Trophoblast cell (in vitro differentiated cells and primary cell): ENCODE data around the gene PPARG.
"Not testable (repeated sequence)": the region's sequence is repeated elsewhere in the genome, so short reads cannot be mapped to it uniquely, and the experiment has no call there.

Experiments
- DNase-seq, 2 donors: peaks; one replicate each; pipeline ENCODE4 v3.0.0-alpha.2; 2016
- H2AFZ ChIP-seq: 2 replicates; pipeline ENCODE4 v1.6.1; 2013; ENCODE audit warnings: low read length, moderate library complexity, mild to moderate bottlenecking; ENCODE audit not compliant: insufficient read depth, poor library complexity
- H2AK5ac ChIP-seq: 2 replicates; pipeline ENCODE4 v1.6.1; 2013; ENCODE audit warnings: mild to moderate bottlenecking, low read length
- H2BK120ac ChIP-seq: 2 replicates; pipeline ENCODE4 v1.6.1; 2013; ENCODE audit warnings: low read length, mild to moderate bottlenecking, moderate library complexity; ENCODE audit not compliant: insufficient read depth, poor library complexity
- H2BK12ac ChIP-seq: 2 replicates; pipeline ENCODE4 v1.6.1; 2013; ENCODE audit warnings: mild to moderate bottlenecking, low read length, moderate library complexity
- H2BK5ac ChIP-seq: 2 replicates; pipeline ENCODE4 v1.6.1; 2013; ENCODE audit warnings: low read length, low read depth, moderate library complexity, mild to moderate bottlenecking; ENCODE audit not compliant: poor library complexity
- H3K14ac ChIP-seq: 2 replicates; pipeline ENCODE4 v1.6.1; 2013; ENCODE audit warnings: mild to moderate bottlenecking, low read length
- H3K18ac ChIP-seq: 2 replicates; pipeline ENCODE4 v1.6.1; 2013; ENCODE audit warnings: mild to moderate bottlenecking, low read length
- H3K23ac ChIP-seq: 2 replicates; pipeline ENCODE4 v1.6.1; 2013; ENCODE audit warnings: low read length
- H3K27ac ChIP-seq: 2 replicates; pipeline ENCODE4 v1.5.1; 2013; ENCODE audit warnings: low read depth, mild to moderate bottlenecking, inconsistent platforms, low read length, moderate library complexity
- H3K27me3 ChIP-seq: 2 replicates; pipeline ENCODE4 v1.6.1; 2013; ENCODE audit warnings: inconsistent platforms, mild to moderate bottlenecking, low read length, moderate library complexity; ENCODE audit not compliant: insufficient read depth
- H3K36me3 ChIP-seq, 2 experiments: 1 replicate in 1 of 2; 2 replicates in 1 of 2; pipeline ENCODE4 v1.6.1; 2013; ENCODE audit warnings: low read length in 2 of 2, mild to moderate bottlenecking in 2 of 2, moderate library complexity in 1 of 2; ENCODE audit not compliant: insufficient read depth in 2 of 2, control insufficient read depth in 1 of 2
- H3K4ac ChIP-seq: 2 replicates; pipeline ENCODE4 v1.6.1; 2013; ENCODE audit warnings: low read depth, mild to moderate bottlenecking, low read length, moderate library complexity
- H3K4me1 ChIP-seq, 2 experiments: 1 replicate in 1 of 2; 2 replicates in 1 of 2; pipeline ENCODE4 v1.6.1; 2013; ENCODE audit warnings: low read length in 2 of 2, mild to moderate bottlenecking in 2 of 2, moderate library complexity in 1 of 2; ENCODE audit not compliant: insufficient read depth in 2 of 2, control insufficient read depth in 1 of 2
- H3K4me2 ChIP-seq: 2 replicates; pipeline ENCODE4 v1.6.1; 2013; ENCODE audit warnings: inconsistent platforms, mild to moderate bottlenecking, low read length, moderate library complexity
- H3K4me3 ChIP-seq: 2 replicates; pipeline ENCODE4 v1.5.1; 2013; ENCODE audit warnings: mild to moderate bottlenecking, low read depth, low read length, inconsistent platforms
- H3K79me1 ChIP-seq: one replicate; pipeline ENCODE4 v1.6.1; 2013; ENCODE audit warnings: low read length
- H3K79me2 ChIP-seq: 2 replicates; pipeline ENCODE4 v1.6.1; 2013; ENCODE audit warnings: low read length, mild to moderate bottlenecking; ENCODE audit not compliant: control insufficient read depth, insufficient read depth, poor library complexity
- H3K9ac ChIP-seq: 2 replicates; pipeline ENCODE4 v1.6.1; 2013; ENCODE audit warnings: mild to moderate bottlenecking, low read length
- H3K9me3 ChIP-seq: 2 replicates; pipeline ENCODE4 v1.6.1; 2013; ENCODE audit warnings: low read depth, mild to moderate bottlenecking, control low read depth, inconsistent platforms, low read length; ENCODE audit not compliant: insufficient read depth
- H4K12ac ChIP-seq: 2 replicates; pipeline ENCODE4 v1.6.1; 2013; ENCODE audit warnings: low read depth, mild to moderate bottlenecking, low read length, moderate library complexity
- H4K8ac ChIP-seq: 2 replicates; pipeline ENCODE4 v1.6.1; 2013; ENCODE audit warnings: low read depth, mild to moderate bottlenecking, low read length, moderate library complexity
- H4K91ac ChIP-seq: one replicate; pipeline ENCODE4 v1.6.1; 2013; ENCODE audit warnings: low read depth, mild to moderate bottlenecking, low read length, moderate library complexity
- WGBS: extraction: QIAGEN DNeasy Blood & Tissue Kit; methylation state at CpG from one replicate; pipeline ENCODE4 v1.1.7; 2013; ENCODE audit warnings: missing lambda C conversion rate; ENCODE audit not compliant: insufficient read length, insufficient coverage; ENCODE audit errors: extremely low coverage; 5-methylcytosine and 5-hydroxymethylcytosine counted together

Gene PPARG

DNA sequence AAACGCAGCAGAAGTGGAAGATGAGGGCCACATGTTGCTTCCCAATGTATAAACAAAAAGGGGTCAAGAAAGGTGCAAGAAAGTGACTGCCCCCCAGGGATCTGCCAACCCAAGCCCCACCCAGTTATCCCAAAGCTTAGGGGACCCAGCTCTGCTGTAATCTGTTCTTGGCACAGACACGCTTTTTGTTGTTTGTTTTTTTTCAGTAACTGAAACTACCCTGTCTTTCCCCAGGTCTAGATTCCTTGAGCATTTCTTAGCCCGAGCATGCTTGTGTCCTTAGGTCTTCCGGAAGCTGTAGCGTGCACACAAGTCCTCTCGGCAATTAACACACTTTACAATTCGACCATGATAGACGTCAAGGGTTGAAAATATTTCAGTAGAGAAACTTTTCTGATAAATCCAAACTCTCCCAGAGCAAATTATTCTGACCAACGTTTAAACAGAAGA lies 8.5 kb upstream of the PPARG start:
- Histone ChIP-seq H3K4ac (no peak overlapping the region), H4K91ac (no peak overlapping the region), H3K9ac (no peak overlapping the region), H3K4me2 (no peak overlapping the region), H3K9me3 (no peaks in the 10 kb centered on the region), H3K27ac (no peak overlapping the region), H3K4me3 (no peak overlapping the region), H3K23ac (no peak overlapping the region), H3K27me3 (no peaks in the 10 kb centered on the region), H2BK12ac (no peak overlapping the region), H2BK5ac (no peak overlapping the region), H3K18ac (no peak overlapping the region), H4K12ac (no peak overlapping the region), H3K79me1 (no peaks in the 10 kb centered on the region), H3K36me3 (peaks cover 0 to 1% of the 10 kb centered on the region in 2 experiments), H3K4me1 (no peaks in the 10 kb centered on the region), H2AK5ac (no peak overlapping the region), H2BK120ac (no peak overlapping the region), H2AFZ (no peak overlapping the region), H3K14ac (no peak overlapping the region), H4K8ac (no peak overlapping the region), H3K79me2 (no peaks in the 10 kb centered on the region)
- DNase-seq: peak; percentile 22 to 52
- no CpG with 5 or more reads among the region's 9 CpGs for WGBS

DNA sequence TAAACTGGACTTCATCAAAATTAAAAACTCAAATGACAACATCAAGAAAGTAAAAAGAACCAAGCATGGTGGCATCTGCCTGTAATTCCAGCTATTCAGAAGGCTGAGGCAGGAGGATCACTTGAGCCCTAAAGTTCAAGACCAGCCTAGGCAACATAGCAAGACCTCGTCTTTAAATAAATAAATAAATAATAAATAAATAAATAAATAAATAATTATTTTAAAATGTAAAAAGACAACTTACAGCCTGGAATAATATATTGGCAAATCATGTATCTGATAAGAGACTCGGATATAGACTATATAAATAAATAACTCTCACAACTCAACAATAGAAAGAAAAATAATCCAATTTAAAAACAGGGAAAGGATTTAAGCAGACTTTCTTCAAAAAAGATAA lies 4.3 kb upstream of the PPARG start:
- Histone ChIP-seq H3K23ac (no peak overlapping the region), H3K4me3 (no peak overlapping the region), H3K9me3 (no peaks in the 10 kb centered on the region), H3K9ac (no peak overlapping the region), H2AFZ (no peak overlapping the region), H3K27me3 (no peaks in the 10 kb centered on the region), H2BK5ac (no peak overlapping the region), H3K4me1 (peaks cover 4% of the 10 kb centered on the region in 2 experiments), H3K36me3 (peaks cover 0 to 1% of the 10 kb centered on the region in 2 experiments), H2AK5ac (no peak overlapping the region), H3K4ac (no peak overlapping the region), H3K79me2 (peaks cover 12% of the 10 kb centered on the region), H3K27ac (no peak overlapping the region), H4K12ac (no peak overlapping the region), H4K91ac (no peak overlapping the region), H3K18ac (no peak overlapping the region), H4K8ac (no peak overlapping the region), H3K14ac (no peak overlapping the region), H2BK120ac (no peak overlapping the region), H2BK12ac (no peak overlapping the region), H3K79me1 (peaks cover 17% of the 10 kb centered on the region), H3K4me2 (no peak overlapping the region)
- no peak for DNase-seq
- no CpG with 5 or more reads among the region's 2 CpGs for WGBS

DNA sequence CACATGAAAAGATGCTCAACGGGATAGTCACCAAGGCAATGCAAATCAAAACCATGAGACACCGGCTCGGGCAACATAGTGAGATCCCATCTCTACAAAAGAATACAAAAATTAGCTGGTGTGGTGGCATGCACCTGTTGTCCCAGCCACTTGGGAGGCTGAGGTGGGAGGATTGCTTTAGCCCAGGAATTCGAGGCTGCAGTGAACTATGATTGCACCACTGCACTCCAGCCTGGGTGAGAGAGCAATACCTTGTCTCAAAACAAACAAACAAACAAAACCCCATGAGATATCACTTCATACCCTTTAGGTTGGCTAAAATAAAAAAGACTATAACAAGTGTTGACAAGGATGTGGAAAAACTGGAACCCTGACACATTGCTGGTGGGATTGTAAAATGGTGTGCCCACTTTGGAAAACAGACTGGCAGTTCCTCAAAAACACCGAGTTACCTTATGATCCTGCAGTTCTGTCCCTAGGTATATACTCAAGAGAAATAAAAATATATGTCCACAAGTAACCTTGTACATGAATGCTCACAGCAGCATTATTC lies 3.8 kb upstream of the PPARG start:
- peaks cover 17% of the 10 kb centered on the region for H3K79me1 ChIP-seq
- no peak overlapping the region for H3K14ac ChIP-seq
- no peak overlapping the region for H3K9ac ChIP-seq
- peaks cover 12% of the 10 kb centered on the region for H3K79me2 ChIP-seq
- H2BK5ac ChIP-seq: no peak overlapping the region
- H3K4me2 ChIP-seq: no peak overlapping the region
- no peak overlapping the region for H2AFZ ChIP-seq
- H3K9me3 ChIP-seq: no peaks in the 10 kb centered on the region
- H4K12ac ChIP-seq: no peak overlapping the region
- H3K27me3 ChIP-seq: no peaks in the 10 kb centered on the region
- H3K36me3 ChIP-seq: peaks cover 0 to 1% of the 10 kb centered on the region in 2 experiments
- H3K4ac ChIP-seq: no peak overlapping the region
- peaks cover 4% of the 10 kb centered on the region in 2 experiments for H3K4me1 ChIP-seq
- no peak overlapping the region for H4K91ac ChIP-seq
- no CpG with 5 or more reads among the region's 5 CpGs for WGBS
- H2BK120ac ChIP-seq: no peak overlapping the region
- DNase-seq: peak; percentile 42 to 67
- no peak overlapping the region for H2AK5ac ChIP-seq
- no peak overlapping the region for H3K18ac ChIP-seq
- no peak overlapping the region for H4K8ac ChIP-seq
- H3K23ac ChIP-seq: no peak overlapping the region
- H2BK12ac ChIP-seq: no peak overlapping the region
- H3K27ac ChIP-seq: no peak overlapping the region
- no peak overlapping the region for H3K4me3 ChIP-seq

DNA sequence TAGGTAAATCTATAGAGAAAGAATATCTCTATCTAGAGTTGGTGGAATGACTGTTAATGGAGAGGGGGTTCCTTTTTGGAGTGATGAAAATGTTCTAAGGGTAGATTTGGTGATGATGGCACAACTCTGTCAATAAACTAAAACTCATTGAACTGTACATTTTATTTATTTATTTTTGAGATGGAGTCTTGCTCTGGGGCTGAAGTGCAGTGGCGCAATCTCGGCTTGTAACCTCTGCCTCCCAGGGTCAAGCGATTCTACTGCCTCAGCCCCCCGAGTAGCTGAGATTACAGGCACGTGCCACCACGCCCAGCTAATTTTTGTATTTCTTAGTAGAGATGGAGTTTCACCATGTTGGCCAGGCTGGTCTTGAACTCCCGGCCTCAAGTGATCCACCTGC lies 3.1 kb upstream of the PPARG start:
- H4K91ac ChIP-seq, H2BK12ac ChIP-seq, H2BK120ac ChIP-seq, H3K27me3 ChIP-seq, H3K4me1 ChIP-seq, H4K12ac ChIP-seq, H3K36me3 ChIP-seq, H3K18ac ChIP-seq, H3K27ac ChIP-seq, H2BK5ac ChIP-seq, H2AK5ac ChIP-seq, H3K23ac ChIP-seq, H3K4me3 ChIP-seq, DNase-seq, H4K8ac ChIP-seq, H3K4me2 ChIP-seq, H3K9ac ChIP-seq, H3K14ac ChIP-seq, H3K9me3 ChIP-seq, H3K4ac ChIP-seq, H2AFZ ChIP-seq: not testable (repeated sequence)
- peaks cover 12% of the 10 kb centered on the region for H3K79me2 ChIP-seq
- WGBS: no CpG with 5 or more reads among the region's 7 CpGs
- H3K79me1 ChIP-seq: peaks cover 17% of the 10 kb centered on the region
